HS-5 (cell line): ENCODE data around the gene KCNQ4.

Experiments
- DNase-seq: peaks from one replicate; pipeline ENCODE4 v3.0.0-alpha.2; 2012; ENCODE audit warnings: low read depth

The KCNQ4 gene

DNA sequence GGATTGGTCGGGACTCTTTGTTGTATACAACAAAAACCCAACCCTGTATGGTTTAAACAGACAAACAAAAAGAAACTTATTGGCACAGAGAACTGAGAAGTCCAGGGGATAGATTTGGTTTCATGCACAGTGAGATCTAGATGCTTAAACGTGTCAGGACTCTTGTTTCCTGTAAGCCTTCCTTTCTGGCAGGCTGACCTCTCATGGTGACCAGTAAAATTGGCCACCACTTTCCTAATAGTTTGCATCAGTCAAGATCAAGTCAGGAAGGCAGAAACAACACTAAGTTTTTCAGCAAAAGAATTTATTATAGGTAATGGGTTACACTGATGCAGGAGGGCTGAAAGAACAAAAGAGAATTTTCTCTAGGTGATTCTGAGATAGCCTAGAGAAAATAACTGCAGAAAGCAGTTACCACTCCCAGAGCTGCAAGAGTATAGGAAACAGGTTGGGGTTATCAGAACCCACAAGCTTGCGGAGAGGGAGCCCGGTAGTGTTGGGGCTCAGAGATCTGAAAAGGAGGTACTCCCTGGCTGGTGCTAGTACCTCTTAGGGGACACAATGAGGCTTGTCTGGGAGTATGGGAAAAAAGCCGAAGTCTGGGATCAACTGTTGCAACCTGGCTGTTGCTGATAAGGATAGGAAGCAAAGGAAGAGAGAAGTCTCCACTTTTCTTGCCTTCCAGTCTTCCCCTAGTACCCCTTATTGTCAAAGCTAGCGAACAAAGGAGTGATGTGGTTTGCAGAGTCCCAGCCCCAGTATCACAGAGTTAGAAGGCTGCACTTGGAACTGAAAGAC lies 57.1 kb downstream of the KCNQ4 start:
- DNase-seq: no peak

GRCh38 chr1:40841602-40842001 lies 58.0 kb downstream of the KCNQ4 start:
- DNase-seq: no peak

GRCh38 chr1:40842207-40842606 lies 58.6 kb downstream of the KCNQ4 start:
- no peak for DNase-seq

DNA sequence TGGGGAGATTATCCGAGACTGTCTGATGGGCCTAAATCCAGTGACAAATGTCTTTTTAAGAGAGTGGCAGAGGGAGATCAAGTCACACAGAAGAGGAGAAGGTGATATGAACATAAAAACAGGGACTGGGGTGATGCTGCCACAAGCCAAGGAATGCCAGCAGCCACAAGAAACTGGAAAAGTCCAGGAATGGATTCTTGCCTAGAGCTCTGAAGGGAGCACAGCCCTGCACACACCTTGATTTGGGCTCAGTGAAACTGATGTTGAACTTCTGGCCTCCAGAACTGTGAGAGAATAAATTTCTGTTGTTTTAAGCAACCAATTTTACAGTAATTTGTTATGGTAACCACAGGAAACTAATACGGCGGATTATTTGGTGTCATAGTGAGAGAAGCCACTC lies 59.1 kb downstream of the KCNQ4 start:
- no peak for DNase-seq

DNA sequence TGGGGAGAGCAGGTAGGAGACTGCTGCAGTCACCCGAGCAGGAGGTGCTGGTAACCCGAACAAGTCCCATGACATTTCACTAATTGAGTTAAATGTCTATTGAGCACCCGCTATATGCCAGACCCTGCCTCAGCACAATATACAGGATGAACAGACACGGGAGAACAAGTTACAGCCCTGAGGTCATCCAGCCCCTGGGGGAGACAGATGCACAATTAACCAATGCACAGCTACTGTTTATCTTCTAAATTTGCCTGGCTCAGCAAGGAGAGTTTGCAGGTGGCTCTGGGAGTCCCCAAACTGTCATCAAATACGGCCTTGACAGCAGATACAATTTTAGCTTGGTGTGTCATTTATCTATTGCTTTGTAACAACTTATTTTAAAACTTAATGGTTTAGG lies 60.5 kb downstream of the KCNQ4 start:
- no peak for DNase-seq

DNA sequence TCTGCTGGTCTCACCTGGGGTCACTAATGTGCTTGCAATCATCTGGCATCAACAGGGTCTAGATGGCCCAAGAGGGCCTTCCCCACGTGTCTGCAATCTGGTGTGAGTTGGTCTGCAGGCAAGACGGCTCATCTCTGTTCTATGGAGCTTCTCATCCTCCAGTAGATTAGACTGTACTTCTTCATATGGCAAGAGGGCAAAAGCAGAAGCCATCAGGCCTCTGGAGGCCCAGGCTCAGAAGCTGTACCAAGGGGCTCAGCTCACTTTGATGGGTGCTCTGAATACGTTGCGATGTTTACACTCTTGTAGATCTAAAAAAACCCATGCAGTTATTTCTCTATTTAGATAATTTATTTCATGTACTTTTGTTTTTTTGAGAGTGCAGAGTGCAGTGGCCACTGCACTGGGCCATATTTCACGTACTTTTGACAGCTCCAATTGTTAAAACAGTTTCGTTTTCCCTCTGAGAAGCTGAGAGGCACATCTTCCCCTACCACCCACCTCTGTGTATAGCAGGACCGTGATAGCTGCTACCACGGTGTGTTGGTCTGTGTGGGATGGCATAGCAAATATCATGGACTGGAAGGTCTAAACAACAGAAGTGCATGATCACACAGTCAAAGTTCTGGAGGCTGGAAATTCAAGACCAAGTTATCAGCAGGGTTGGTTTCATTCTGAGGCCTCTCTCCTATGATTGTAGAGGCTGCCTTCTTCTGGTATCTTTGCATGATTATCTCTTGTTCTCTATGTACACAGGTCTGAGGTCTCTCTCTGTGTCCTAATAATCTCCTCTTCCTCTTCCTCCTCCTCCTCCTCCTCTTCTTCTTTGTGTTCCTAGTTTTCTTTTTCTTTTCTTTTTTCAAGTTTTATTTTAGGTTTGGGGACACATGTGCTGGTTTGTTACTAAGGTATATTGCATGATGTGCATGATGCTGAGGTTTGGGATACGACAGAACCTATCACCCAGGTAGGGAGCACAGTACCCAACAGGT lies 61.6 kb downstream of the KCNQ4 start:
- no peak for DNase-seq

DNA sequence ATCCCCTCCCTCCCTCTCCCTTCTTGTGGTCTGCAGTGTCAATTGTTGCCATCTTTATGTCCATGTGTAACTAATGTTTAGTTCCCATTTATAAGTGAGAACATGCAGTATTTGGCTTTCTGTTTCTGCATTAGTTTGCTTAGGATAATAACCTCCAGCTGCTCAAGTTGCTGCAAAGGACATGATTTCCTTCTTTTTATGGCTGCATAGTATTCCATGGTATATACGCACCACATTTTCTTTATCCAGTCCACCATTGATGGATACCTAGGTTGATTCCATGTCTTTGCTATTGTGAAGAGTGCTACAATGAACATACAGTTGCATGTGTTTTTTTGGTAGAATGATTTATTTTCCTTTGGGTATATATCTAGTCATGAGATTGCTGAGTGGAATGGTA lies 62.3 kb downstream of the KCNQ4 start:
- DNase-seq: no peak

DNA sequence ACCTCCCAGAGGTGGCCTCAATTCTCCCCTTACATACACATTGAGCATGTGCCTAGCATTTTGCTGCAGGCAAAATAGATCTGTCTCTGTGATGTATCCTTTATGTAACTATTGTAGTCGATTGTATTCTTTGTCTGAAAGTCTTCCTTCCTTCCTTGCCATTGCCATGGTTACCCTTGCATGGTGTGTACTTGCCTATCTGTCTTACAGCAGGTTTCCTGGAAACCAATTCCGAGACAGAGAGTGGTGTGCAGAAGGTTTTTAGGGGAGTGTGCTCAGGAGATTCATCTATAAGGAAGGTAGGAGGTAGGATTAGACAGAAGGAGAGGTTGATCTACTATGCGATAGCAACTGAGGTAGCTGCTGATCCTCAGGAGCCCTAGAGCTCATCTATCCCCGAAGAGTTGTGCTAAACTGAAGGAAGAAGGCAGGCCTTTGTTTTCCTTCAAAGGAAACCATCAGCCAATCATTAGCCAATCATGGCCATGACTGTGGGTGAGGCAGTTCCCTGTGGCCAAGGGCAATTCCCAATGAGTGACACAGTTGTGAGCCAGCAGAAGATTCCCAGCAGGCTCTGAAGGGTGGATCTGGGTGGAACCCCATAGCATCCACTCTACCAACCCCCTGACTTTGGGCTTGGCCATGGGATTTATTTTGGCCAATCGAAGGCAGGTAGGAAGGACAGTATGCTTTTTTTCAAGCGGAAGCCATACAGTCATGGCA lies 63.6 kb downstream of the KCNQ4 start:
- DNase-seq: no peak

- peak; percentile 47 for DNase-seq
Observed at GRCh38 chr1:40848530-40849189, 65.1 kb downstream of the KCNQ4 start.

GRCh38 chr1:40849801-40850592 lies 66.4 kb downstream of the KCNQ4 start:
- DNase-seq: no peak

GRCh38 chr1:40851643-40852042 lies 68.1 kb downstream of the KCNQ4 start:
- DNase-seq: no peak

- no peak for DNase-seq
Observed at GRCh38 chr1:40853113-40853884, 69.7 kb downstream of the KCNQ4 start.

DNA sequence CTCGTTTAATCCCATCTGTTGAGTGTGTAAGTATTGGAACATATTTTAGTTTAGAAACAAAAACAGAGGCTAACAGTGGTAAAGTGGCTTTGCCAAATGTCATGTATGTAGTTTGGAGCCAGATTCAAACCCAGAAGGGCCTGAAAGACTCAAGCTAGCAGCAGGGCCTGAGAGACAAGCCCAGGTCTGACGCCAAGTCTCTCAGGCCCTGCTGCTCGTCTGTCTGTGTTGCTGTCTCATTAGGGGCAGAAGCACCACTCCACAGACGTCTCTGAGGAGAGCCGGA lies 70.2 kb downstream of the KCNQ4 start:
- no peak for DNase-seq

- no peak for DNase-seq
Observed at GRCh38 chr1:40855513-40855912, 71.9 kb downstream of the KCNQ4 start.

GRCh38 chr1:40856116-40856515 lies 72.5 kb downstream of the KCNQ4 start:
- no peak for DNase-seq

GRCh38 chr1:40856656-40857302 lies 73.2 kb downstream of the KCNQ4 start:
- DNase-seq: no peak

DNA sequence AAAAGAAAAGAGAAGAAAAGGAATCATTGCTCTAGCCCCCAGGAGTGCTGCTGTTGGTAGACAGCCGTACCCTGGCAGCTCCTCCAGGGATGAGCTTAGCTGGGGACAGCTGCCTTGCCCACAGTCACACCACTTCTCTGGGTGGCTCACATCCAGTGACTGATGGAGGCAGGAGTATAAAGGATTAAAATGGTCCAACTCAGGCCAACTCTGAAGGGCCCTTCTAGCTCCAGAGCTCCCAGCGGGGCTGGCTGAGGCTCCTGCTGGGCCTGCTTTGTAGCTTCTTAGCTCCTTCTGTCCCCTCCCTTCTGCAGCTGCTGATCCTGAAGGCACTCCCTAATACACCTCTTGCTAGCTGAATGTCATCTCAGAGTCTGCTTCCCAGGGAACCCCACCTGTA lies 74.2 kb downstream of the KCNQ4 start:
- DNase-seq: no peak

DNA sequence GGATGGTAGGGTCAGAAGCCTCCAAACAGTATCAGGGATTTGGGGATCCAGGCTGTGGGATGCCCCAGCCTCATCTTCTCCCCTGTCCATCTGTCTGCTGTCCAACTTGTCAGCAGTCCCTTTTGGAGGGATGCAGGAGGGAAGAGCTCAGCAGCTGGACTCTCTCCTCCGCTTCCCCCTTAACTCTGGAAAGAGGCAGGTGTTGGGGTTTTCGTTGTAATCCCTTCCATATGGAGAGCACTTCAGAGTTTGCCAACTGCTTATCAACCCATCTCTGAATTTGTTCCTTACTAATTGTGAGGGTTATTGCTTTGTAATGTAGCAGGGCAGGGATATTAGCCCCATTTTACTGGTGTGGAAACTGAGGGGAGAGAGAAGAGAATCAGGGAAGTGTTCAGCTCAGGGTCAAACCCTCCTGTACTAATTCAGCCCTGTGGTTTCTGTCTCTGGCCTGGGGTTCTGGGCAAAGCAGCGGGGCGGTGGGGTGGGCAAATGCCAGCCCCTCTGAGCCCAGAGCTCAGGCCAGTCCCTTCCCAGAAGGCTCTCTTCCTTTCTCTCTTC lies 75.3 kb downstream of the KCNQ4 start:
- no peak for DNase-seq

- DNase-seq: no peak
Observed at GRCh38 chr1:40860706-40861223, 77.2 kb downstream of the KCNQ4 start.
